A172 (cell line): ENCODE results near the gene SLIT3. TPM values are rescaled to one million over a fixed set of nuclear protein-coding genes. Genes with fewer than 3 reads are reported as not detected.

Experiments
- DNase-seq: peaks from one replicate; pipeline ENCODE4 v3.0.0-alpha.2; 2015; ENCODE audit warnings: low spot score
- total RNA-seq: library from RNA; depleted of rRNA; stranded (reverse); fragments of >200 nt; shearing (Covaris generic); gene quantifications from 2 replicates; pipeline ENCODE4 v1.2.3, GENCODE V29; 2014

SLIT3 gene
- total RNA-seq, 1 experiment from 2014 or later: 0.12 TPM

DNA sequence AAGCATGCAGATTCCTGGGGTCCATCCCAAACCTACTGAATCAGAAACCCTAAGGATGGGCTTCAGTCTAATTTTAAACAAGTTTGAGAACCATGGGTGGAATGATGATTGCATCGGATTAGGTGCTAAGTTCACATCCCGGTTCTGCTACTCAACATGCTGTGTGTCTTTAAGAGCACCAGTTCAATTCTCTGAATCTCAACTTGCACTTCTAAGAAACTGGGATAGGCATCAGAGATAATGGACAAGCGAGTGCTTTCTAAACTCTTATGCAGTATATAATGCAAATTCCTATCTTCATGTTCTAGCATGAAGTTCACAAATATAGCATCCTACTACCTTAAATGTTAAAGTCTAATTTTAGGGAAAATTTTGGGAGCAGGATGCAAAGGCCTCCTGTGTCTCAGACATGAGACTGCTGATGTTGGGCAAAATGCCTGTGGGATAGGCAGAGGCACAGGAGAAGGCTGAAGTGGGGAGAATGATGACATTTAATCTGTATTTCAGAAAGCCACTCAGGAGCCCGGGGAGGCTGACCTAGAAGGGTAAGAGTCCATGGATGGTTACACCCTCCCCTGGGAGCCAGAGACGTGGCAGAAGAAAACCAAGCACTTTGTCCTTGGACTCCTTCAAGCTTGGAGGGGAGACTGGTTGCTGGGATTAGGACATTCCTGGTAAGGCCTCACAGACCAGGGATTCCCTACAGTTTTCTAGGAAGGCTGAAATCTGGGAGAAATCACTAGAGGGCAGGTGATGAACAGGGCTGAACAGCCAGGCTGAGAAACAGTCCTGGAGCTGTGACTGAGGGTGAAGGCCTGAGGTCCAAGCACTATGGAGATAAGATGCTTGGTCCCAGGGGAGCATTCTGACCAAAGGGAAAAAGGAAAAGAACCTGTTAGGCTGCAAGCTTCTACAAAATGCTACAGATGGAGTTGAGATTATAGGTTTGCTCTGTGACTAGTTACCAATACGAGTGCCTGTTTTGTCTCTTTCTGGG is 409.8 kb downstream of the SLIT3 start:
- DNase-seq: no peak

- DNase-seq: no peak
These were observed 411.9 kb downstream of the SLIT3 start for GRCh38 chr5:168889039-168889438.

DNA sequence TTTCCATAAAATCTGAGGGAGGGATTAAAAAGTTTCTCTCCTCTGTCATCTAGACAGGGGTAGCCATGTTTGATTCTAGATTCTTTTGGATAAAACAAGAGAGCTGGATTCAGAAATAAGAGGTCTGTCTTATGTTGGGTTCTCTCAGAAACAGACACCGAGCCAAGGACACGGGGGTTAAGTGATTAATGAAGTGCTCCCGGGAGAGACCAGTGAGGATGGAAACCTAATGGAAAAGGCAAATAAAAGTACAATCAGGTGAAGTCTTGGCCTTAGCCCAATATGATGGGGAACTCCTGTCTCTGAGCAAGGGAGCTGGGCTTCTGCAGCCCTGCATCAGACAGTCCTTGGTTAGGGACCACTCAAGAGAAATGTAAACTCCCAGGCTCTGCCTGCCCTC is 413.0 kb downstream of the SLIT3 start:
- DNase-seq: no peak

DNA sequence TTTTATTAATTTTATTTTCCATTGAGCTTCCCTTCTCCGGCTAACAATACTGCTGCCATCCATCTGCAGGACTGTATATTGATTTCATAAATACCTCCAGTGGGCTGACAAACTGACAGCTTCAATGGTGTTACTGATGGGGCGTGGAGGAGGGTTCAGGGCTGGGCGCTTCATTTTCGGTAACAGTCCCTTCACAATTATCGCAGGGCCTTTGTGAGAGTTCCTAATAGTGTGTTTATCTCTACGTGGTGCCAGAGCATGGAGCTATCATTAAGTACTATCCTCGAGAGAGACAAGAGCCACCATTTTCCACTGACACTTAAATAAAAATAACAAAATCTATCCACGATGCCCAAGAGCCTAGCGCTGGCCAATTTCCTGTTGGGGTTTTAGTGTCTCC is 414.8 kb downstream of the SLIT3 start:
- DNase-seq: no peak

- no peak for DNase-seq
These were observed 415.4 kb downstream of the SLIT3 start for GRCh38 chr5:168885324-168886120.

DNA sequence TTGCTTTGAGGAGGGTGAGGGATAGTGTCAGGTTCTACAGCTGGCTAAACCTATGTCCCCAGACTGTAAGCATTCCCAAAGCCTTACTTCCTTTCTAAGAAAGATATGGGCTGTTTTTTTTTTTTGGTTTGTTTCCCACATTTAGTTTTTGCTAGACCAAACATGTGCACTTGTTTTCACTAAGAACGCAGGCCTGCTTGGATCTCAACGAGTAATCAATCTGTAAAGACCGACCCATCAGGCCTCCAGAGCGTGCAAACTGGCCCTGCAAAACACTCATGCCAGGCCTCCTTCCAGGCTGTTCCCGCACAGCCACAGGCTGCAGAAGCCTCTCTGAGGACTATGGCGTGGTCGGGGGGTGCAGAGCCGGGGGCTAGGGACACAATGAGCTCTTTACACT is 416.9 kb downstream of the SLIT3 start:
- DNase-seq: no peak

DNA sequence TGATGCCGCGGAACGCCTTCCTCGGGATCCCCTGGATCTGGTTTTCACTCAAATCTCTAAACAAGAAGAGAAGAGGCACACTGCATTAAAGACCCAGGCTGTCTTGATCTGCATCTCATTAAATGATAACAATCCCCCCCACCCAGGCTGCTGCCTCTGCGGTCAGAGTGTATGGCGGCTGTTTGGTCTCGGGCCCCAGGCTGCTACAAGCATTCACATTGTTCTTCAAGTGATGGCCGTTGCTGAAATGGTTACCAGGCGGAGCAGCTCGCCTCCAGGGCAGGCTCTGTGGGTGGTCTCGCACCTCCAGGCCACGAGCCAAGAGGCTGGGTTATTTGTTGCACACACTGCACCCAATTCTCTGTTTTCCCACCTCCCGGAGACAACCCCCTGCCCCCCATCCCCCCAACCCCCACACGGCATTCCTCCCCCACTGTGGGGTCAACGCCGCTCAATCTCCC is 417.6 kb downstream of the SLIT3 start:
- no peak for DNase-seq

DNA sequence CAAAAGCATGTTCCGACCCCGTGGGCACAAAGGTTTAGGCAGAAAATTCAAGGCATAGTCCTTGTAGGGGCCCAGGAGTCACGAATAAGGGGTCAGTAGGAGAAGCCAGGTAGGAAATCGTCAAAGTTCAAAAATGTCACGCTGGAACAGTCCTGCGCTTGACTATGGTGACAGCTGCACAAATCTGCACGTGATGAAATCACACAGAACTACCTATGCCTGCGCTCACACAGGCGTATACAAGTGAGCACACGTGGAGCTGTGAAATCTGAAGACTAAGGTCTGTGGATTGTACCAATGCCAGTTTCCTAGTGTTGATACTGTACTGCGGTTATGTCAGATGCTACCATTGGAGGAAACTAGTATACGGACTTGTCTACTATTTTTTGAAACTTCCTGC is 418.7 kb downstream of the SLIT3 start:
- no peak for DNase-seq

DNA sequence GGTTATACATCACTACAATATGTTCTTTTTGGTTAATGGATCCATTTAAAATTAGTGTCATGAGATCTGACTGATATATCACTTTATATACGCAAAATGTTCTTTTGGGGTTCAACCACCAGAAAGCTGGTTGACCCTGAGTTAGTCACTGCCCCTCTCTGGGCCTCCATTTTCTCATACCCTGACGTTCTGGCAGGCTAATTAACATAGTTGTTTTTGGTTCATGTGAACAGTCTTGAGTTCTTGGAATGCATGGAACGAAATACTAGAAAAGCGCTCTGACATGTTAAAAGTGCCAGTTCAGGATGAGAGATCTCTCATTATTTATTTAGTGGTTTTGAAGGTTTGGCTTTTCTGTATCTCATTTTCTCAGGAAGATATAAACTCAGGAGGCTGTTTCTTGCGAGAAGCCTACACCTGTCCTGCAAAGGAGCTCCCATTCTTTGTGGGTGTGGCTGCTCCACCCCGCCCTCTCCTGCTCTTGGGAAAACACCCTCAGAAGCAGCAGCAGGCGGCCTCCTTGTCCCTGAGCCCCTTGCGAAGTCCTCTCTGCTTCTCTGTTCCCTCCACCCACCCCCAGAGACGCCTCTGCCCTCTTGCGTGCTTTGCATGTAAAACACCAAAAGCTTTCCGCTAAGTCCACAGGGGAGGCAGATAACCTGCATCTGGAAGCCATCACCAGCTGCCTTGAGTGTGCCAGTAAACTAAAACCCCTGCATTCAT is 419.4 kb downstream of the SLIT3 start:
- no peak for DNase-seq

GRCh38 chr5:168879929-168880328 is 421.0 kb downstream of the SLIT3 start:
- no peak for DNase-seq

DNA sequence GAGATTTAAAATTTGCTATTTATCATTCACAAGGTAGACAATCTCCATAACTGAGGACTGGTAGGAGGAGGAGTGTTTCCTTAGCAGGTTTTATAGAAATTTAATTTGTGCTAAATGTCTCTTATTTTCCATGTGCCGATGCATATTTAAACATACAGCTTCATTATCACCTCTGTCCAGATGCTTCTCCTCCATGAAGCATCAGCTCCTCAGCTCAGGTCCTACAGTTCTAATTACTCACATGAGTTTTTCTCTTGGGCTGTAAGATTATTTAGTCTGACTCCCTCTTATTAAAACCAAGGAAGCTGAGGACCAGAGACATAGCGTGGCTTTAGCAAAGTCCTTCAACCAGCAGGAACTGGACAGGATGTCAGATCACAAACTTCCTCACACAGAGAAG is 421.6 kb downstream of the SLIT3 start:
- no peak for DNase-seq

GRCh38 chr5:168878135-168878745 is 422.7 kb downstream of the SLIT3 start:
- no peak for DNase-seq

- DNase-seq: no peak
These were observed 423.6 kb downstream of the SLIT3 start for GRCh38 chr5:168877132-168877892.

DNA sequence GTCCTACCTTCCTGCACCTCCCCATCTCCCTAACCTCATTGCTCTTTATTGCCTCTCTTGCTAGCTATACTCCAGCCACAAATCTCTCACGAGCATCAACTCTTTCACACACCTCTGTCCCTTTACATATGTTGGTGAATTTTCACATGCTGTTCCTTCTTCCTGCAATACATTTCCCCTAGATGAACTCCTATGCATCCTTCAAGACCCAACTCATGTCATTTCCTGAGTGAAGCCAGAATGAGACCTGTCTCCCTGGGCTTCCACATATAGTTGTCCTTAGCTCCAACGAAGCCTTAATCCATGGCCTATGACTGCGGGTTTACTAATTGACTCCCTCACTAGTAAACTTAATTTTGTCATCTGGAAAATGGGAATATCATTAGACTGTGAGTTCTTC is 424.5 kb downstream of the SLIT3 start:
- no peak for DNase-seq

DNA sequence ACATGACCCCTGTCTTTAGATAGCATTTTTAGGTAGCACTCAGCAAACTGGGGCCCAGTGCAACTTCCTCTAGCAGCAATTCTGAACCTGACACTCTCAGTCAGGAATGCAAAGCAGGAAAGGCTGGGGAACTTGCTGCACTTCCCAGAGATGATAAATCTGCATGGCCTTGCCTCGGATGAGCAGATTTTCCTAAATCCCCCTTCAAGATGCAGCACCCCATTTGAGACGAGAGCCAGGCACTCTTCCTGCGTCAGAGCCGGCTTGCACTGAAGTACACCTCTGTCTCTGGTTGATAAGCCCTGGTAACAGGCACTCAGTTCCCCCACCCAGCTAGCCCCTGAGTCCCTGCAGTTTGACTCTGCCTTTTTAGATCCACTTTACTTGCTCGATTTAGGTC is 425.1 kb downstream of the SLIT3 start:
- no peak for DNase-seq

DNA sequence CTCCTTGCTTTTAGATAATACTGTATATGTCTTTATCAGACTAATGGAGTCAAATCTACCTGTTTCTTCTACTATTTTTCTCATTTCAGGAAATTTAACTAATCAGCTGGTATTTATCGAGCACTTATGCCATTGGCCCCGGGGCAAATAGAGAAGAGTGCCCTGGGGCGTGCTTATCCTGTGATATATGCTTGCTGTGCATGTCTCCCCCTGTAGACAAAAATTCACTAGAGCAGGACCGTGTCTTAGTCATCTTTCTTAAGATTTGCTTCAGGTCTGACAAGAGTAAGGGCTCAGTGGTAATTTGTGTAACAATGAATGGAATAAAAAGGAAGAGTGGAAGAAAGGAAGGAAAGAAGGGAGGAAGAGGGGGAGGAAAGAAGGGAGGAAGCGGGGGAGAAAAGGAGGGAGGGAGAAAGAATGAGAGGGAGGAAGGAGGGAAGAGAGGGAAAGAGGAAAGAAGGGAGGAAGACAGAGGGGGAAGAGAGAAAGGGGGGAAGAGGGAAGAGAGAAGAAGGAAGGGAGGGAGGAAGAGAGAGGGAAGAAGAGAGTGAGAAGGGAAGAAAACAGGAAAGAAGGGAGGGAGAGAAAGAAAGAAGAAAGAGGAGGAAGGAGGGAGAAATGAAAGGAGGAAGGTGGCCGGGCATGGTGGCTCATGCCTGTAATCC is 426.1 kb downstream of the SLIT3 start:
- peak; percentile 8 for DNase-seq

DNA sequence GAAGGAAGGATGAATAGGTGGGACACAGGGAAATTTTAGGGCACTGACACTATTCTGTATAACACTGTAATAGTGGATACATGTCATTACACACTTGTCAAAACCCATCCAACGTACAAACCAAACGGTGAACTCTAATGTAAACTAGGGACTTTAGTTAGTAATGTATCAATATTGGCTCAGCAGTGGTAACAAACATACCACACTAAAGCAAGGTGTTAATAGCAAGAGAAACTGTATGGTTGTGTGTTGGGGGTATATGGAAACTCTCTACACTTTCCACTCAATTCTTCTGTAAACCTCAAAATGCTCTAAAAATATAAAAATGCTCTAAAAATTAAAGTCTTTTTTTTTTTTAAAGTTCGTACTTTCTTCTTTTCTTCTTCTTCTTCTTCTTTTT is 428.7 kb downstream of the SLIT3 start:
- no peak for DNase-seq

DNA sequence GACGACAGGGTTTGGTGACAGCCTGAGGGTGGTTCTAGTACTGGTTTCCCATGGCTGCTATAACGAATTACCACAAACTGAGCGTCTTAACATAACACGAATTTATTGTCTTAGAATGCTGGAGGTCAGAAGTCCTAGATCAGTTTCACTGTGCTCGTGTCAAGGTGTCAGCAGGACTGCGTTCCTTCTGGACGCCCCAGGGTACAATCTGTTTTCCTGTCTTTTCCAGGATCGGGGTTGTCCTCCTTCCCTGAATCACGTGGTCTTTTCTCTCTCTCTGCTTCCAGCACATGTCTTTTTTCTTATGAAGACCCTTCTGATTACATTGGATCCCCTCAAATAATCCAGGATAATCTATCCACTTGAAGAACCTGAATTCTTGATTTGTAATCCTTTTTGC is 430.0 kb downstream of the SLIT3 start:
- no peak for DNase-seq

GRCh38 chr5:168869615-168870227 is 431.2 kb downstream of the SLIT3 start:
- no peak for DNase-seq

- DNase-seq: no peak
These were observed 433.7 kb downstream of the SLIT3 start for GRCh38 chr5:168867241-168867640.
